Measurements from ENCODE around the gene MPC2. TPM values are rescaled to one million over a fixed set of nuclear protein-coding genes. Genes with fewer than 3 reads are reported as not detected.
A peak's percentile ranks its signal among the peaks of the same experiment; 100 is the strongest.

MPC2 gene
- 38.1 TPM for total RNA-seq

DNA sequence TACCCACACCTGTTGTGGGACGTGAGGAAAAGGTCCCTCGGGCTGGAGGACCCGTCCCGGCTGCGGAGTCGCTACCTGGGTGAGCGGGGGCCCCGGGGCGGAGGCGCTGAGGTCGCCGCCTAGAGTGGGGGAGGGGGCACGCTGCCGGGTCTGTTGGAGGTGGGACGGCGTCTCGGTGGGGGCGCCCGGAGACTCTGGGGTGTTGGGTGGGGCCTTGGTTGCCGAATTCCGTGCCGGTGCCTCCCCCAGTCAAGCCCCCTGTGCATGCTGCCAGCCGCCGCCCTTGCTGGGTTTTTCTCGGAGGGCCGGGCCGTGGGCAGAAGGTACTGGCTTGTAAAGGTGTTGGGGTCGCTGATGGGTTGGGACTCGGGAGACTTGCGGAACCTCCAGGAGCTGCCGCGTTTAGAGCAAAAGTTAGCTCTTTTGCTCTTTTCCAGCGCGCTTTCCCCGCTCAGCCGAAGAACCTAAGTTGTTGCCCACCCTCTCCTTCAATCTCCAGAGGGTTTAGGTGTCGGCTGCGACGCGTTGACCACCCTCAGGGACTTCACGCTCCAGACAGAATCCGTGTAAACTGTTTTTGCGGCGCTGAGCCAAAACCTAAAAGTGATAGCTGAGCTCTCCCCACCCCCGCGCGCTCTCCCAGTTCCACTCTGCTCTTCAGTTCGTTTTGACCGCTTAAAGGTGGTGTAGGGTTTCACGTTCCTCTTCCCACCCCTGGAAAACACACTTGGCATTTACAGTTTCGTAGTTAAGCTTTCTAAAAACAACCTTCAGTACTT, at the start of gene MPC2:
Gene MPC2 (minus strand): TSS at position 143 of the 779 bp plus-strand sequence. CDS start 1,231 bp downstream, outside the sequence.
- peak within 1 kb of the TSS; percentile 94 to 99 (median 96) for H3K4me3 ChIP-seq (ENCODE audit: low read length in 3 of 3)
- H3K27ac ChIP-seq (ENCODE audit: low read depth, low read length) = peak within 1 kb of the TSS; percentile 91
- H3K9me3 ChIP-seq (ENCODE audit: control insufficient read depth in 3 of 3, low read length in 3 of 3) = no peaks in the 10 kb centered on the region
- peak within 1 kb of the TSS; percentile 97 to 99 (median 99) for H3K9ac ChIP-seq (ENCODE audit: low read depth in 1 of 3, low read length in 3 of 3)
- peaks cover 3 to 23% (median 9%) of the 10 kb centered on the region in 3 donors for H3K4me1 ChIP-seq (ENCODE audit: control insufficient read depth in 3 of 3, insufficient read depth in 3 of 3, low read length in 3 of 3)
- H3K36me3 ChIP-seq (ENCODE audit: control insufficient read depth in 3 of 3, insufficient read depth in 3 of 3, low read length in 3 of 3) = no peaks in the 10 kb centered on the region
- H3K27me3 ChIP-seq (ENCODE audit: control insufficient read depth in 3 of 3, insufficient read depth in 3 of 3, low read length in 3 of 3) = no peaks in the 10 kb centered on the region

DNA sequence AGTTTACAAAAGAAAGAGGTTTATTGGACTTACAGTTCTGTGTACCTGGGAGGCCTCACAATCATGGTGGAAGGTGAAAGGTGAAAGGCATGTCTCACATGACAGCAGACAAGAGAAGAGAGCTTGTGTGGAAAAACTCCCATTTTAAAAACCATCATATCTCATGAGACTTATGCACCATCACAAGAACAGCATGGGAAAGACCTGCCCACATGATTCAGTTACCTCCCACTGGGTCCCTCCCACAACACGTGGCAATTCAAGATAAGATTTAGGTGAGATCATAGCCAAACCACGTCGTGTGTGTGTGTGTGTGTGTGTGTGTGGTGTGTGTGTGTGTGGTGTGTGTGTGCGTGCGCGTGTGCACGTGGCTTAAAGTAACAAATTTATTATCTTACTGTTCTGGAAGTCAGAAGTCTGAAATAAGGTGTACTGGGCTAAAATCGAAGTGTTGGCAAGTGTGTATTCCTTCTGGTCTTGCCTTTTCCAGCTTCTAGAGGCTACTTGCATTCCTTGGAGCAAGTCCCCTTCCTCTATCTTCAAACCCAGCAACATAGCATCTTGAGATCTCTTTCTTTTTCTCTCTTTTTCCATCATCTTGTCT, 48.1 kb upstream of the MPC2 start:
- H3K27ac ChIP-seq (ENCODE audit: low read depth, low read length) = no peak overlapping the region
- no peaks in the 10 kb centered on the region for H3K27me3 ChIP-seq (ENCODE audit: control insufficient read depth in 3 of 3, insufficient read depth in 3 of 3, low read length in 3 of 3)
- H3K36me3 ChIP-seq (ENCODE audit: control insufficient read depth in 3 of 3, insufficient read depth in 3 of 3, low read length in 3 of 3) = peaks cover 0 to 4% (median 3%) of the 10 kb centered on the region in 3 donors

DNA sequence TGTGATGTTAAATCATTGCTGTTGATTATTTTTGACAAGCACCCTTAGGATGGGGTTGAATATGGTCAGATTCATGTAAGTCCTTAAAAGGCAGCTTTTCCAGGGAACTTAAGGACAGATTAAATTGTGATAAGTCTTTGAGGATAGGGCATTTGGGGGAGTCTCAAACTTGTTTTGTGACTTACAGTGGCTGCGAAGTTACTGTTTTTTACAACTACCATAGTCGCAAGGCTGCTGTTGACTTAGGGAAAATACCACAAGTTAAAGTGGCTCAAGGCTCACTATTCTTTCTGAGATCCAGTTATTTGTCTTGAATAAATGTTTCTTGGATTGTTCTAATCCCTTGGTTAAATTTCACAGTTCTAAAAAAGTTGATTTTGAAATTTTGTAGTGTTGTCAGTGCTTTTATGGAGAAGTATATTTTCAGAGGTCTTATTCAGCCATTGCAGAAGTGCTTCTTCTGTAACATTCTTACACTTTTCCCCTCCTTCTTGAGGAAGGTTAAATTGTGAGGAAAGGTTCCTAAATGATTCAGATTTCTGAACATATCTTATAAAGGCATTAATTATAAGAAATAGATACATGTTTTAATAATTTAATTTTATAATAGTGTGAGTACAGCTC, 47.0 kb upstream of the MPC2 start:
- peaks cover 0 to 4% (median 4%) of the 10 kb centered on the region in 3 donors for H3K4me1 ChIP-seq (ENCODE audit: control insufficient read depth in 3 of 3, insufficient read depth in 3 of 3, low read length in 3 of 3)
- no peaks in the 10 kb centered on the region for H3K27me3 ChIP-seq (ENCODE audit: control insufficient read depth in 3 of 3, insufficient read depth in 3 of 3, low read length in 3 of 3)
- H3K9ac ChIP-seq (ENCODE audit: low read depth in 1 of 3, low read length in 3 of 3) = no peak overlapping the region
- no peak overlapping the region for H3K4me3 ChIP-seq (ENCODE audit: low read length in 3 of 3)
- H3K27ac ChIP-seq (ENCODE audit: low read depth, low read length) = no peak overlapping the region
- peaks cover 0 to 4% (median 3%) of the 10 kb centered on the region in 3 donors for H3K36me3 ChIP-seq (ENCODE audit: control insufficient read depth in 3 of 3, insufficient read depth in 3 of 3, low read length in 3 of 3)
- H3K9me3 ChIP-seq (ENCODE audit: control insufficient read depth in 3 of 3, low read length in 3 of 3) = no peaks in the 10 kb centered on the region

More for the DNA sequence above, 48.1 kb upstream of the MPC2 start:
- Histone ChIP-seq H3K4me3 (ENCODE audit: low read length in 3 of 3) (no peak overlapping the region), H3K4me1 (ENCODE audit: control insufficient read depth in 3 of 3, insufficient read depth in 3 of 3, low read length in 3 of 3) (peaks cover 0 to 4% (median 4%) of the 10 kb centered on the region in 3 donors), H3K9me3 (ENCODE audit: control insufficient read depth in 3 of 3, low read length in 3 of 3) (no peaks in the 10 kb centered on the region), H3K9ac (ENCODE audit: low read depth in 1 of 3, low read length in 3 of 3) (no peak overlapping the region)

- Histone ChIP-seq H3K27ac (ENCODE audit: low read depth, low read length) (no peak overlapping the region), H3K4me3 (ENCODE audit: low read length in 3 of 3) (no peak overlapping the region), H3K36me3 (ENCODE audit: control insufficient read depth in 3 of 3, insufficient read depth in 3 of 3, low read length in 3 of 3) (peaks cover 0 to 4% (median 4%) of the 10 kb centered on the region in 3 donors), H3K9me3 (ENCODE audit: control insufficient read depth in 3 of 3, low read length in 3 of 3) (no peaks in the 10 kb centered on the region), H3K9ac (ENCODE audit: low read depth in 1 of 3, low read length in 3 of 3) (no peak overlapping the region), H3K27me3 (ENCODE audit: control insufficient read depth in 3 of 3, insufficient read depth in 3 of 3, low read length in 3 of 3) (no peaks in the 10 kb centered on the region), H3K4me1 (ENCODE audit: control insufficient read depth in 3 of 3, insufficient read depth in 3 of 3, low read length in 3 of 3) (peaks cover 0 to 4% (median 4%) of the 10 kb centered on the region in 3 donors)
These were observed 45.1 kb upstream of the MPC2 start for GRCh38 chr1:167981933-167982332.

DNA sequence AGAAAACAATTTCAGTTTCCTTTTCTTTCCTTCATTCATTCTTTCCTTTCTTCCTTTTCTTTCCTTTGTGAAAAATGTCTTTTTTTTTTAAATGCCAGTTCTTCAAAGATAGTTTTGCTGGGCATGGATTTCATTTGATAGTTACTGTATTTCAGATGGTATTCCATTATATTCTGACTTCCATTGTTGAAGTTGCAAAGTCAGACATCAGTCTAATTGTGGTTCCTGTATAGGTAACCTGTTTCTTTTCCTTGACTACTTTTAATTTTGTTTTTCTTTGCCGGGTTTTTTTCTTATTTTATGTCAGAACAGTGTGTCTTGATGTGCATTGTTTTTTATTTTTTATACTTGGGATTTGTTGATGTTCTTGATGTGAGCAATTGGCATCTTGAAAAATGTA, 40.4 kb upstream of the MPC2 start:
- Histone ChIP-seq H3K9me3 (ENCODE audit: control insufficient read depth in 3 of 3, low read length in 3 of 3) (no peaks in the 10 kb centered on the region), H3K27me3 (ENCODE audit: control insufficient read depth in 3 of 3, insufficient read depth in 3 of 3, low read length in 3 of 3) (no peaks in the 10 kb centered on the region), H3K27ac (ENCODE audit: low read depth, low read length) (no peak overlapping the region), H3K4me3 (ENCODE audit: low read length in 3 of 3) (no peak overlapping the region), H3K4me1 (ENCODE audit: control insufficient read depth in 3 of 3, insufficient read depth in 3 of 3, low read length in 3 of 3) (no peaks in the 10 kb centered on the region), H3K9ac (ENCODE audit: low read depth in 1 of 3, low read length in 3 of 3) (no peak overlapping the region), H3K36me3 (ENCODE audit: control insufficient read depth in 3 of 3, insufficient read depth in 3 of 3, low read length in 3 of 3) (peaks cover 3 to 17% (median 11%) of the 10 kb centered on the region in 3 donors)

GRCh38 chr1:167974698-167975097, 37.8 kb upstream of the MPC2 start:
- Histone ChIP-seq H3K27me3 (ENCODE audit: control insufficient read depth in 3 of 3, insufficient read depth in 3 of 3, low read length in 3 of 3) (no peaks in the 10 kb centered on the region), H3K27ac (ENCODE audit: low read depth, low read length) (no peak overlapping the region), H3K4me3 (ENCODE audit: low read length in 3 of 3) (no peak overlapping the region), H3K9me3 (ENCODE audit: control insufficient read depth in 3 of 3, low read length in 3 of 3) (no peaks in the 10 kb centered on the region), H3K9ac (ENCODE audit: low read depth in 1 of 3, low read length in 3 of 3) (no peak overlapping the region), H3K36me3 (ENCODE audit: control insufficient read depth in 3 of 3, insufficient read depth in 3 of 3, low read length in 3 of 3) (peaks cover 3 to 17% (median 11%) of the 10 kb centered on the region in 3 donors), H3K4me1 (ENCODE audit: control insufficient read depth in 3 of 3, insufficient read depth in 3 of 3, low read length in 3 of 3) (no peaks in the 10 kb centered on the region)

GRCh38 chr1:167973832-167974231, 37.0 kb upstream of the MPC2 start:
- H3K4me3 ChIP-seq (ENCODE audit: low read length in 3 of 3) = no peak overlapping the region
- H3K36me3 ChIP-seq (ENCODE audit: control insufficient read depth in 3 of 3, insufficient read depth in 3 of 3, low read length in 3 of 3) = peaks cover 3 to 17% (median 11%) of the 10 kb centered on the region in 3 donors
- H3K9me3 ChIP-seq (ENCODE audit: control insufficient read depth in 3 of 3, low read length in 3 of 3) = no peaks in the 10 kb centered on the region
- no peak overlapping the region for H3K27ac ChIP-seq (ENCODE audit: low read depth, low read length)
- no peak overlapping the region for H3K9ac ChIP-seq (ENCODE audit: low read depth in 1 of 3, low read length in 3 of 3)
- H3K27me3 ChIP-seq (ENCODE audit: control insufficient read depth in 3 of 3, insufficient read depth in 3 of 3, low read length in 3 of 3) = no peaks in the 10 kb centered on the region
- no peaks in the 10 kb centered on the region for H3K4me1 ChIP-seq (ENCODE audit: control insufficient read depth in 3 of 3, insufficient read depth in 3 of 3, low read length in 3 of 3)

DNA sequence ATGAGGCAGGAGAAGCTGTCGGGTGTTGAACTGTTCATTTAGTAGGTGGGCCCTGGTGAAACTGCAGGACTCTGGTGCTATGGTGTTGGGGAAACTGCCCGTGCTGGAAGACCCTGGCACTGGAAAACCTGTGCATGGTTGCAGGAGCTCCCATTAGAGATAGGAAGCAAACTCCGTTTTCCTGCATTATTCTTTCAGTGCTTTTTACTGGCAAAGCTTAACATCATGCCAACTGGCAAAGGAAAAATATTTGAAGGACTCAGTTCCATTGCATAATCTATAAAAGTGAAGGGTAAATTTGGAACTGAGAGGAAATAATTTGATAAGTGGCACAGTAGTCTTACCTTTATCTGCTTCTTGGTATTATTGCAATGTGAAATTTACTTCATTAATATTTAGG, 31.7 kb upstream of the MPC2 start:
- Histone ChIP-seq H3K9me3 (ENCODE audit: control insufficient read depth in 3 of 3, low read length in 3 of 3) (no peaks in the 10 kb centered on the region), H3K36me3 (ENCODE audit: control insufficient read depth in 3 of 3, insufficient read depth in 3 of 3, low read length in 3 of 3) (peaks cover 0 to 6% (median 3%) of the 10 kb centered on the region in 3 donors), H3K27me3 (ENCODE audit: control insufficient read depth in 3 of 3, insufficient read depth in 3 of 3, low read length in 3 of 3) (no peaks in the 10 kb centered on the region), H3K4me1 (ENCODE audit: control insufficient read depth in 3 of 3, insufficient read depth in 3 of 3, low read length in 3 of 3) (peaks cover 4 to 9% (median 8%) of the 10 kb centered on the region in 3 donors), H3K4me3 (ENCODE audit: low read length in 3 of 3) (no peak overlapping the region), H3K9ac (ENCODE audit: low read depth in 1 of 3, low read length in 3 of 3) (no peak overlapping the region), H3K27ac (ENCODE audit: low read depth, low read length) (no peak overlapping the region)

GRCh38 chr1:167966050-167966449, 29.2 kb upstream of the MPC2 start:
- Histone ChIP-seq H3K4me1 (ENCODE audit: control insufficient read depth in 3 of 3, insufficient read depth in 3 of 3, low read length in 3 of 3) (peaks cover 4 to 9% (median 8%) of the 10 kb centered on the region in 3 donors), H3K9ac (ENCODE audit: low read depth in 1 of 3, low read length in 3 of 3) (no peak overlapping the region)

DNA sequence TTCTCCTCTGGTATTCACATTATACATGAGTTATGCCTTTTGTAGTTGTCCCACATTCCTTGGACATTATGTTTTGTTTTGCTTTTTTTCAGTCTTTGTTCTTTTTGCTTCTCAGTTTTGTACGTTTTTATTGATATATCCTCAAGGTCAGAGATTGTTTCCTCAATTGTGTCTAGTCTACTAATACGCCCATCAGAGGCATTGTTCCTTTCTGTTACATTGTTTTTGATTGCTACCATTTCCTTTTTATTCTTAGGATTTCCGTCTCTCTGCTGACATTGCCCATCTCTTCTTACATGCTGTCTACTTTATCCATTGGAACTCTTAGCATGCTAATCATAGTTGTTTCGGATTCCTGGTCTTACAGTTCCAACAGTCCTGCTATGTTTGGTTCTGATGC, 27.8 kb upstream of the MPC2 start:
- peaks cover 4 to 9% (median 8%) of the 10 kb centered on the region in 3 donors for H3K4me1 ChIP-seq (ENCODE audit: control insufficient read depth in 3 of 3, insufficient read depth in 3 of 3, low read length in 3 of 3)
- no peak overlapping the region for H3K4me3 ChIP-seq (ENCODE audit: low read length in 3 of 3)
- peaks cover 0 to 6% (median 3%) of the 10 kb centered on the region in 3 donors for H3K36me3 ChIP-seq (ENCODE audit: control insufficient read depth in 3 of 3, insufficient read depth in 3 of 3, low read length in 3 of 3)
- H3K27me3 ChIP-seq (ENCODE audit: control insufficient read depth in 3 of 3, insufficient read depth in 3 of 3, low read length in 3 of 3) = no peaks in the 10 kb centered on the region
- no peak overlapping the region for H3K9ac ChIP-seq (ENCODE audit: low read depth in 1 of 3, low read length in 3 of 3)
- H3K27ac ChIP-seq (ENCODE audit: low read depth, low read length) = no peak overlapping the region
- no peaks in the 10 kb centered on the region for H3K9me3 ChIP-seq (ENCODE audit: control insufficient read depth in 3 of 3, low read length in 3 of 3)

More at GRCh38 chr1:167966050-167966449, 29.2 kb upstream of the MPC2 start:
- Histone ChIP-seq H3K9me3 (ENCODE audit: control insufficient read depth in 3 of 3, low read length in 3 of 3) (no peaks in the 10 kb centered on the region), H3K27me3 (ENCODE audit: control insufficient read depth in 3 of 3, insufficient read depth in 3 of 3, low read length in 3 of 3) (no peaks in the 10 kb centered on the region), H3K4me3 (ENCODE audit: low read length in 3 of 3) (no peak overlapping the region), H3K27ac (ENCODE audit: low read depth, low read length) (no peak overlapping the region), H3K36me3 (ENCODE audit: control insufficient read depth in 3 of 3, insufficient read depth in 3 of 3, low read length in 3 of 3) (peaks cover 0 to 6% (median 3%) of the 10 kb centered on the region in 3 donors)

All from skeletal muscle tissue (tissue), 4 donors.